GM12874 (cell line): ENCODE results near the gene SLC35G6.

Source experiments
- TF ChIP-seq, protein P1 (sequence below): IDR thresholded peaks from 2 replicates; pipeline ENCODE4 v1.5.1; 2011; ENCODE audit warnings: low read depth, mild to moderate bottlenecking, control low read depth, low read length, moderate library complexity; ENCODE audit not compliant: insufficient read depth

Gene SLC35G6

DNA sequence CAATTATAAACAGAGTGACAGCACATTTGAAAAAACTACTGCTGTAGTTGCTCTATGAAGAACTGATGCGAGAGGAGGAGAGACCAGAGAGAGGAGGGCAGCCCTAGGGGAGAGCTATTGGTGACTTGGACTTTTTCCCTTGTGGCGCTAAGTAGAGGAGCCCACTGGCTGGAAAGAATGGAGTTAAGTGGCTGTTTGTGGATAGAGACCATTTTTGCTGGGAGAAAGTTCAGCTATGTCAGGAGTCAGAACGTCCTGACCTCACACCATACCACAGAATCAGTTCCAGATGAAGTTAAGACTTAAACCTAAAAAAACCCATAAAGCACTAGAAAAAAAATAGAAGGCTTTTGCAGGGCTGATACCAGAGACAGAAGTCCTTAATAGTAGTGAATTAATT, 4.9 kb downstream of the SLC35G6 start:
- TF ChIP-seq, protein P1, sequence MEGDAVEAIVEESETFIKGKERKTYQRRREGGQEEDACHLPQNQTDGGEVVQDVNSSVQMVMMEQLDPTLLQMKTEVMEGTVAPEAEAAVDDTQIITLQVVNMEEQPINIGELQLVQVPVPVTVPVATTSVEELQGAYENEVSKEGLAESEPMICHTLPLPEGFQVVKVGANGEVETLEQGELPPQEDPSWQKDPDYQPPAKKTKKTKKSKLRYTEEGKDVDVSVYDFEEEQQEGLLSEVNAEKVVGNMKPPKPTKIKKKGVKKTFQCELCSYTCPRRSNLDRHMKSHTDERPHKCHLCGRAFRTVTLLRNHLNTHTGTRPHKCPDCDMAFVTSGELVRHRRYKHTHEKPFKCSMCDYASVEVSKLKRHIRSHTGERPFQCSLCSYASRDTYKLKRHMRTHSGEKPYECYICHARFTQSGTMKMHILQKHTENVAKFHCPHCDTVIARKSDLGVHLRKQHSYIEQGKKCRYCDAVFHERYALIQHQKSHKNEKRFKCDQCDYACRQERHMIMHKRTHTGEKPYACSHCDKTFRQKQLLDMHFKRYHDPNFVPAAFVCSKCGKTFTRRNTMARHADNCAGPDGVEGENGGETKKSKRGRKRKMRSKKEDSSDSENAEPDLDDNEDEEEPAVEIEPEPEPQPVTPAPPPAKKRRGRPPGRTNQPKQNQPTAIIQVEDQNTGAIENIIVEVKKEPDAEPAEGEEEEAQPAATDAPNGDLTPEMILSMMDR: no peak

- TF ChIP-seq, protein P1: no peak
Measured at GRCh38 chr17:7490144-7490543, 8.9 kb downstream of the SLC35G6 start.

- TF ChIP-seq, protein P1: no peak
Measured at GRCh38 chr17:7491583-7491982, 10.3 kb downstream of the SLC35G6 start.

DNA sequence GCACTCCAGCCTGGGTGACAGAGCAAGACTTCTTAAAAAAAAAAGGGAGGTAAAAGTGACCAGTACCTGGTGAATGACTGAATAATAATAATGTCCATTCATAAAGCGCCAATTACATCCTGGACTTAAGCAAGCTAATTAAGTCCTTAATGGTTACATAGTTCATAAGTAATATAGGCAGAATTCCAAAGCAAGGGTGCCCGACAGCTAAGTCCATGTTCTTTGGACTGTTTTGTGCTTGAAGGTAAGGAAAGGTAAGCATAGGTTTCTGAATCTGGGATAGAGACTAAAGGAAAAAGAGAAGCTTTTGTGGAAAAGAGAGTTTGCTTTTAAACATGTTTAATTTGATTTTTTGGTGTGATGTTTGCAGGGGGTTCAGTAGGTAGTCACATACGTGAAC, 12.7 kb downstream of the SLC35G6 start:
- TF ChIP-seq, protein P1: no peak

GRCh38 chr17:7495906-7496434, 14.7 kb downstream of the SLC35G6 start:
- TF ChIP-seq, protein P1: no peak

- TF ChIP-seq, protein P1: no peak
Measured at GRCh38 chr17:7496470-7497183, 15.4 kb downstream of the SLC35G6 start.

GRCh38 chr17:7497228-7497627, 16.0 kb downstream of the SLC35G6 start:
- TF ChIP-seq, protein P1: no peak

- TF ChIP-seq, protein P1: no peak
Measured at GRCh38 chr17:7497636-7498035, 16.4 kb downstream of the SLC35G6 start.
